ENCODE results near the gene NEU1. TPM values are rescaled to one million over a fixed set of nuclear protein-coding genes. Genes with fewer than 3 reads are reported as not detected.
"Not testable (repeated sequence)": the region's sequence is repeated elsewhere in the genome, so short reads cannot be mapped to it uniquely, and the experiment has no call there.

Gene NEU1
- total RNA-seq, 4 donors from 2014 or later, result 54.4 to 98.1 (median 65.9) TPM

GRCh38 chr6:31815025-31815838 lies 47.4 kb downstream of the NEU1 start, which contains the start of the genes HSPA1A and HSPA1L:
Gene HSPA1A (plus strand): TSS chr6:31815543. CDS start chr6:31815757, 214 bp downstream.
Gene HSPA1L (minus strand): TSS chr6:31815283. CDS start chr6:31811972, 3,311 bp downstream.
- no peaks in the 10 kb centered on the region for H3K36me3 ChIP-seq
- WGBS, 2 donors, result 3% methylated on average over 6 to 36 of the region's 56 CpGs
- peak; percentile 93 for DNase-seq
- peak within 1 kb of the TSS in 2 of 3 donors; percentile 36 to 53 for H3K4me3 ChIP-seq (replicated peaks in 1 of 3)
- H3K9me3 ChIP-seq, result no peaks in the 10 kb centered on the region
- H3K4me1 ChIP-seq, result peaks cover 21 to 35% of the 10 kb centered on the region in 2 donors
- H3K27me3 ChIP-seq, result no peaks in the 10 kb centered on the region
- TF ChIP-seq POLR2A (IDR thresholded peaks at IDR 0.05) (peak; percentile 99 to 100), CTCF (IDR thresholded peaks at IDR 0.05) (no peak)
- intact Hi-C loops (cut with DNase I), result no loop called here
- H3K27ac ChIP-seq, result peak within 1 kb of the TSS; percentile 100

- 0 to 3% methylated on average over 13 of the region's 13 CpGs for WGBS, 2 donors
- Histone ChIP-seq H3K4me1 (peaks cover 15 to 29% of the 10 kb centered on the region in 2 donors), H3K27me3 (no peaks in the 10 kb centered on the region), H3K4me3 (replicated peaks in 1 of 3) (peak overlapping the region in 2 of 3 donors; percentile 8 to 36), H3K36me3 (no peaks in the 10 kb centered on the region), H3K9me3 (no peaks in the 10 kb centered on the region), H3K27ac (peak overlapping the region; percentile 100)
- peak; percentile 98 for DNase-seq
- TF ChIP-seq CTCF (IDR thresholded peaks at IDR 0.05) (no peak), POLR2A (IDR thresholded peaks at IDR 0.05) (peak; percentile 81 to 96)
- intact Hi-C loops (cut with DNase I), result no loop called here
Observed at GRCh38 chr6:31814677-31815024, 48.0 kb downstream of the NEU1 start.

GRCh38 chr6:31813465-31813849 lies 49.2 kb downstream of the NEU1 start:
- H3K4me3 ChIP-seq (replicated peaks in 1 of 3), result no peak overlapping the region

GRCh38 chr6:31811645-31812044 lies 51.0 kb downstream of the NEU1 start:
- TF ChIP-seq POLR2A (IDR thresholded peaks at IDR 0.05), result no peak
- TF ChIP-seq CTCF (IDR thresholded peaks at IDR 0.05), result no peak
- Histone ChIP-seq H3K9me3 (no peaks in the 10 kb centered on the region), H3K36me3 (no peaks in the 10 kb centered on the region), H3K4me3 (replicated peaks in 1 of 3) (no peak overlapping the region), H3K4me1 (peaks cover 12 to 18% of the 10 kb centered on the region in 2 donors), H3K27me3 (no peaks in the 10 kb centered on the region), H3K27ac (no peak overlapping the region)
- 93 to 95% methylated on average over 12 of the region's 12 CpGs for WGBS, 2 donors
- DNase-seq, result no peak
- intact Hi-C loops (cut with DNase I), result no loop called here

More at GRCh38 chr6:31813465-31813849, 49.2 kb downstream of the NEU1 start:
- H3K36me3 ChIP-seq, result no peaks in the 10 kb centered on the region
- intact Hi-C loops (cut with DNase I), result no loop called here
- peaks cover 12 to 17% of the 10 kb centered on the region in 2 donors for H3K4me1 ChIP-seq
- 96 to 97% methylated on average over 7 of the region's 7 CpGs for WGBS, 2 donors
- DNase-seq, result no peak
- peak overlapping the region; percentile 100 for H3K27ac ChIP-seq
- H3K9me3 ChIP-seq, result no peaks in the 10 kb centered on the region
- no peaks in the 10 kb centered on the region for H3K27me3 ChIP-seq
- no peak for TF ChIP-seq CTCF (IDR thresholded peaks at IDR 0.05)
- TF ChIP-seq POLR2A (IDR thresholded peaks at IDR 0.05), result no peak

- H3K36me3 ChIP-seq; DNase-seq; intact Hi-C loops (cut with DNase I); H3K4me3 ChIP-seq (replicated peaks in 1 of 3); H3K27me3 ChIP-seq; H3K9me3 ChIP-seq; H3K27ac ChIP-seq: not testable (repeated sequence)
- 92 to 94% methylated on average over 10 of the region's 10 CpGs for WGBS, 2 donors
- peaks cover 7 to 22% of the 10 kb centered on the region in 2 donors for H3K4me1 ChIP-seq
Observed at GRCh38 chr6:31808599-31808998, 54.0 kb downstream of the NEU1 start.

Small RNA genes lying within 50 kb of the gene (small RNA-seq; reads per million reads assigned to genes)
- gene SNORD48 (155 reads per million, percentile 97 among the genes with 10 or more reads in this experiment), gene SNORD52 (not detected)

Other genes with a start within 250 kb of the NEU1 start
- 10 to 100 TPM in 3 of 4 donors, 1 to 10 TPM in 1; 8.1 to 37.8 (median 17.6) TPM for gene AIF1, start 247.6 kb downstream of the NEU1 start, total RNA-seq
- gene PRRC2A, start 242.1 kb downstream of the NEU1 start, total RNA-seq, result 100 to 1,000 TPM in 1 of 4 donors, 10 to 100 TPM in 3; 68.5 to 127 (median 86.7) TPM
- 100 to 1,000 TPM; 179 to 301 (median 245) TPM for gene BAG6, start 210.2 kb downstream of the NEU1 start, total RNA-seq
- gene APOM, start 206.9 kb downstream of the NEU1 start, total RNA-seq, result 1 to 10 TPM; 2.3 to 5.1 (median 4.5) TPM
- gene C6orf47, start 202.0 kb downstream of the NEU1 start, total RNA-seq, result 10 to 100 TPM; 23.6 to 32.3 (median 28.7) TPM
- gene GPANK1, start 197.8 kb downstream of the NEU1 start, total RNA-seq, result 10 to 100 TPM; 15.7 to 23.2 (median 22.1) TPM
- 100 to 1,000 TPM; 181 to 264 (median 206) TPM for gene CSNK2B, start 196.7 kb downstream of the NEU1 start, total RNA-seq
- gene LY6G5B, start 192.8 kb downstream of the NEU1 start, total RNA-seq, result 10 to 100 TPM in 2 of 4 donors, 1 to 10 TPM in 2; 4.4 to 11.8 (median 9.4) TPM
- gene LY6G5C, start 181.8 kb downstream of the NEU1 start, total RNA-seq, result 1 to 10 TPM in 1 of 4 donors, under 1 TPM in 2, not detected in 1; 0.54 to 7.9 (median 0.83) TPM
- gene ABHD16A, start 159.5 kb downstream of the NEU1 start, total RNA-seq, result 10 to 100 TPM; 47.3 to 81.4 (median 71.7) TPM
- not detected for gene LY6G6F, start 156.0 kb downstream of the NEU1 start, total RNA-seq
- gene LY6G6D, start 147.5 kb downstream of the NEU1 start, total RNA-seq, result not detected
- not detected for gene LY6G6C, start 141.1 kb downstream of the NEU1 start, total RNA-seq
- gene MPIG6B, start 139.4 kb downstream of the NEU1 start, total RNA-seq, result 1 to 10 TPM in 1 of 4 donors, under 1 TPM in 1, not detected in 2; 0.54 to 1.8 TPM
- 100 to 1,000 TPM in 3 of 4 donors, 10 to 100 TPM in 1; 99.9 to 117 (median 114) TPM for gene DDAH2, start 133.5 kb downstream of the NEU1 start, total RNA-seq
- gene CLIC1, start 126.3 kb downstream of the NEU1 start, total RNA-seq, result 100 to 1,000 TPM; 222 to 314 (median 247) TPM
- 10 to 100 TPM in 1 of 4 donors, 1 to 10 TPM in 3; 5.6 to 11.2 (median 7.2) TPM for gene MSH5, start 122.8 kb downstream of the NEU1 start, total RNA-seq
- 1 to 10 TPM in 3 of 4 donors, not detected in 1; 2.0 to 4.2 (median 3.0) TPM for gene SAPCD1, start 100.2 kb downstream of the NEU1 start, total RNA-seq
- gene VWA7, start 85.5 kb downstream of the NEU1 start, total RNA-seq, result 1 to 10 TPM; 1.2 to 8.9 (median 5.4) TPM
- 100 to 1,000 TPM in 1 of 4 donors, 10 to 100 TPM in 3; 33.8 to 120 (median 39.9) TPM for gene VARS1, start 67.1 kb downstream of the NEU1 start, total RNA-seq
- gene LSM2, start 55.9 kb downstream of the NEU1 start, total RNA-seq, result 10 to 100 TPM; 29.2 to 48.4 (median 36.5) TPM
- 1 to 10 TPM; 3.5 to 4.1 (median 3.9) TPM for gene HSPA1L, start 47.5 kb downstream of the NEU1 start, total RNA-seq
- gene HSPA1A, start 47.3 kb downstream of the NEU1 start, total RNA-seq, result 100 to 1,000 TPM; 148 to 320 (median 190) TPM
- gene HSPA1B, start 35.1 kb downstream of the NEU1 start, total RNA-seq, result 100 to 1,000 TPM; 194 to 330 (median 256) TPM
- gene SLC44A4, start 16.2 kb upstream of the NEU1 start, total RNA-seq, result 10 to 100 TPM in 2 of 4 donors, 1 to 10 TPM in 2; 1.6 to 16.2 (median 7.7) TPM
- 10 to 100 TPM; 26.9 to 47.7 (median 38.7) TPM for gene EHMT2, start 34.9 kb upstream of the NEU1 start, total RNA-seq
- gene ZBTB12, start 39.3 kb upstream of the NEU1 start, total RNA-seq, result 1 to 10 TPM in 3 of 4 donors, under 1 TPM in 1; 0.94 to 2.9 (median 1.5) TPM
- 1 to 10 TPM; 2.5 to 6.2 (median 4.4) TPM for gene C2, start 64.9 kb upstream of the NEU1 start, total RNA-seq
- gene CFB, start 83.3 kb upstream of the NEU1 start, total RNA-seq, result 10 to 100 TPM; 10.5 to 36.7 (median 16.4) TPM
- 100 to 1,000 TPM in 3 of 4 donors, 10 to 100 TPM in 1; 83.2 to 114 (median 106) TPM for gene NELFE, start 96.2 kb upstream of the NEU1 start, total RNA-seq
- 10 to 100 TPM; 35.1 to 47.1 (median 39.4) TPM for gene SKIC2, start 96.4 kb upstream of the NEU1 start, total RNA-seq
- gene DXO, start 109.3 kb upstream of the NEU1 start, total RNA-seq, result 10 to 100 TPM; 21.3 to 36.4 (median 33.9) TPM
- gene C4A, start 119.2 kb upstream of the NEU1 start, total RNA-seq, result 100 to 1,000 TPM; 181 to 401 (median 227) TPM
- gene C4B, start 152.0 kb upstream of the NEU1 start, total RNA-seq, result 100 to 1,000 TPM; 233 to 370 (median 285) TPM
- 1 to 10 TPM in 1 of 4 donors, under 1 TPM in 2, not detected in 1; 0.24 to 1.7 (median 0.33) TPM for gene CYP21A2, start 175.6 kb upstream of the NEU1 start, total RNA-seq
- 100 to 1,000 TPM in 2 of 4 donors, 10 to 100 TPM in 2; 42.2 to 112 (median 80.9) TPM for gene TNXB, start 246.5 kb upstream of the NEU1 start, total RNA-seq

Data from thyroid gland (tissue), 4 donors.